Activated CD8-positive, alpha-beta T cell treated with anti-CD3 and anti-CD28 coated beads for 36 hours (primary cell): ENCODE results near the gene TMSB4Y. TPM values are rescaled to one million over a fixed set of nuclear protein-coding genes. Genes with fewer than 3 reads are reported as not detected.

Source experiments
- ATAC-seq: fragments of 200-7000 bp; cut with Tn5 transposase; one replicate; pipeline ENCODE4 v1.10.0; 2021; ENCODE audit warnings: mild to moderate bottlenecking, moderate library complexity
- CTCF ChIA-PET: fragments of 350-600 bp; sonication (Branson Sonifier 250); formaldehyde crosslinking; loops from one replicate; lab custom pipeline; 2021; ENCODE audit warnings: antibody characterized with exemption; lab: Charles Lee
- POLR2A ChIA-PET: fragments of 350-600 bp; sonication (Branson Sonifier 250); formaldehyde crosslinking; loops from one replicate; lab custom pipeline; 2021; ENCODE audit warnings: antibody characterized with exemption; lab: Charles Lee
- DNase-seq: peaks from one replicate; pipeline ENCODE4 v3.0.0-alpha.2; 2020
- H3K27ac Mint-ChIP-seq: one replicate; pipeline ENCODE4 v1.8.0; 2021; ENCODE audit warnings: mild to moderate bottlenecking, mixed read lengths
- H3K27me3 Mint-ChIP-seq: one replicate; pipeline ENCODE4 v1.8.0; 2021; ENCODE audit warnings: mixed read lengths
- H3K36me3 Mint-ChIP-seq: one replicate; pipeline ENCODE4 v1.8.0; 2021; ENCODE audit warnings: low read depth, mixed read lengths
- H3K4me1 Mint-ChIP-seq: one replicate; pipeline ENCODE4 v1.8.0; 2021; ENCODE audit warnings: low read depth, mixed read lengths
- H3K4me3 Mint-ChIP-seq: one replicate; pipeline ENCODE4 v1.8.0; 2021; ENCODE audit warnings: mild to moderate bottlenecking, moderate library complexity, mixed read lengths
- H3K9me3 Mint-ChIP-seq: one replicate; pipeline ENCODE4 v1.8.0; 2021; ENCODE audit warnings: mixed read lengths
- CTCF ChIP-seq: fragments of 200-600 bp; IDR thresholded peaks from one replicate; pipeline ENCODE4 v1.8.0; 2022; ENCODE audit warnings: antibody characterized with exemption, mild to moderate bottlenecking
- intact Hi-C: fragments of 100-400 bp; cut with micrococcal nuclease; formaldehyde crosslinking; loops from one replicate; pipeline ENCODE4 v1.10.0; 2022
- total RNA-seq, 2 experiments: library from RNA; stranded (reverse); gene quantifications; one replicate each; pipeline ENCODE4 v1.2.3, GENCODE V29; 2021

Gene TMSB4Y
- 1 to 10 TPM; 1.4 to 1.6 TPM for total RNA-seq

GRCh38 chrY:13703568-13703968 is at the start of gene TMSB4Y:
Gene TMSB4Y (plus strand): TSS chrY:13703899.
- ATAC-seq (peak; percentile 88), DNase-seq (peak; percentile 84)
- Mint-ChIP-seq H3K27ac (peak within 1 kb of the TSS; percentile 91), H3K36me3 (peaks cover 2% of the 10 kb centered on the region), H3K4me1 (peaks cover 7% of the 10 kb centered on the region), H3K27me3 (no peaks in the 10 kb centered on the region), H3K4me3 (peak within 1 kb of the TSS; percentile 85), H3K9me3 (no peaks in the 10 kb centered on the region)
- CTCF ChIA-PET: no interaction called here
- no peak for TF ChIP-seq CTCF
- POLR2A ChIA-PET: interaction anchor here (0.7 to 1.1 kb wide), 4 partner anchors 47 to 794 kb away, joined by 3 to 4 read pairs (median 3); no protein-coding TSS in a partner anchor
- intact Hi-C loops: no loop called here

- Mint-ChIP-seq H3K27me3 (no peaks in the 10 kb centered on the region), H3K36me3 (no peaks in the 10 kb centered on the region), H3K9me3 (no peaks in the 10 kb centered on the region), H3K4me1 (no peaks in the 10 kb centered on the region), H3K27ac (no peak overlapping the region), H3K4me3 (no peak overlapping the region)
- no peak for DNase-seq
- ChIA-PET POLR2A (no interaction called here), CTCF (no interaction called here)
- no peak for ATAC-seq
- intact Hi-C loops: no loop called here
- no peak for TF ChIP-seq CTCF
Observed at GRCh38 chrY:13664162-13664561, 39.5 kb upstream of the TMSB4Y start.

GRCh38 chrY:13671122-13671521 is 32.6 kb upstream of the TMSB4Y start:
- peaks cover under 1% of the 10 kb centered on the region for H3K36me3 Mint-ChIP-seq
- ChIA-PET POLR2A (no interaction called here), CTCF (no interaction called here)
- H3K4me3 Mint-ChIP-seq: no peak overlapping the region
- H3K27ac Mint-ChIP-seq: no peak overlapping the region
- H3K4me1 Mint-ChIP-seq: no peaks in the 10 kb centered on the region
- DNase-seq: no peak
- peaks cover 11% of the 10 kb centered on the region for H3K9me3 Mint-ChIP-seq
- ATAC-seq: no peak
- H3K27me3 Mint-ChIP-seq: peaks cover 1% of the 10 kb centered on the region
- intact Hi-C loops: no loop called here
- TF ChIP-seq CTCF: no peak

GRCh38 chrY:13702276-13702675 is 1.4 kb upstream of the TMSB4Y start:
- no peak overlapping the region for H3K4me3 Mint-ChIP-seq
- intact Hi-C loops: no loop called here
- no peaks in the 10 kb centered on the region for H3K9me3 Mint-ChIP-seq
- H3K27me3 Mint-ChIP-seq: no peaks in the 10 kb centered on the region
- POLR2A ChIA-PET: no interaction called here
- ATAC-seq (no peak), DNase-seq (no peak)
- peaks cover 2% of the 10 kb centered on the region for H3K36me3 Mint-ChIP-seq
- CTCF ChIA-PET: no interaction called here
- no peak overlapping the region for H3K27ac Mint-ChIP-seq
- no peak for TF ChIP-seq CTCF
- H3K4me1 Mint-ChIP-seq: peaks cover 7% of the 10 kb centered on the region

GRCh38 chrY:13704121-13704930 is 627 bp downstream of the TMSB4Y start:
- Mint-ChIP-seq H3K27me3 (no peaks in the 10 kb centered on the region), H3K4me1 (peaks cover 7% of the 10 kb centered on the region), H3K27ac (peak overlapping the region; percentile 91), H3K36me3 (peaks cover 2% of the 10 kb centered on the region), H3K4me3 (peak overlapping the region; percentile 85), H3K9me3 (no peaks in the 10 kb centered on the region)
- intact Hi-C loops: no loop called here
- ChIA-PET POLR2A (interaction anchor here (0.7 to 1.4 kb wide), 4 partner anchors 46 to 795 kb away, joined by 3 to 6 read pairs (median 4); partner anchors contain the start of gene UTY), CTCF (no interaction called here)
- TF ChIP-seq CTCF: no peak
- DNase-seq (peak; percentile 18), ATAC-seq (peak; percentile 18)
